Measurements from ENCODE around the gene TRIM65. TPM values are rescaled to one million over a fixed set of nuclear protein-coding genes. Genes with fewer than 3 reads are reported as not detected.

TRIM65 gene
- total and polyA plus RNA-seq, 8 donors = 8.2 to 13.1 (median 10.5) TPM

DNA sequence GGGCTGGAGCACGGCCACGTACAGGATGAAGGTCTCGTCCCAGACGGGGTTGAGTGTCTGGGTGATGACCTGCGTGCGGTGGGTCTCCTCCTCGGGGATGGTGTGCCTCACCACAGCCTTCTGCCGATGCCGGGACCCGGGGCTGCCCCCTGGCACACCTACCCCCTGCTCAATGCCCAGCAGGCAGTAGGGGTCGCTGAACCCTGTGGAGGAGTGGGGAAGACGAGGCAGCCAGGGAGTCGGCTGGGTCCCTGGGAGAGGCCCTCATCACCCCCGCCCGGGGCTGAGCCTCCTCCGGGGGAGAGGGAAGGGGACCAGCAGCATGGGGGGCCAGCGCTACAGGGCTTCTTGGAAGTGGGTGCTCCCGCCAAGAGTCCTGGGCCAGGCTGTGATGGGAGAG is 54.3 kb downstream of the TRIM65 start:
- TF ChIP-seq, protein P1, sequence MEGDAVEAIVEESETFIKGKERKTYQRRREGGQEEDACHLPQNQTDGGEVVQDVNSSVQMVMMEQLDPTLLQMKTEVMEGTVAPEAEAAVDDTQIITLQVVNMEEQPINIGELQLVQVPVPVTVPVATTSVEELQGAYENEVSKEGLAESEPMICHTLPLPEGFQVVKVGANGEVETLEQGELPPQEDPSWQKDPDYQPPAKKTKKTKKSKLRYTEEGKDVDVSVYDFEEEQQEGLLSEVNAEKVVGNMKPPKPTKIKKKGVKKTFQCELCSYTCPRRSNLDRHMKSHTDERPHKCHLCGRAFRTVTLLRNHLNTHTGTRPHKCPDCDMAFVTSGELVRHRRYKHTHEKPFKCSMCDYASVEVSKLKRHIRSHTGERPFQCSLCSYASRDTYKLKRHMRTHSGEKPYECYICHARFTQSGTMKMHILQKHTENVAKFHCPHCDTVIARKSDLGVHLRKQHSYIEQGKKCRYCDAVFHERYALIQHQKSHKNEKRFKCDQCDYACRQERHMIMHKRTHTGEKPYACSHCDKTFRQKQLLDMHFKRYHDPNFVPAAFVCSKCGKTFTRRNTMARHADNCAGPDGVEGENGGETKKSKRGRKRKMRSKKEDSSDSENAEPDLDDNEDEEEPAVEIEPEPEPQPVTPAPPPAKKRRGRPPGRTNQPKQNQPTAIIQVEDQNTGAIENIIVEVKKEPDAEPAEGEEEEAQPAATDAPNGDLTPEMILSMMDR (IDR thresholded peaks at IDR 0.05) = no peak
- Histone ChIP-seq H3K36me3 (peaks cover 0 to 13% (median 0%) of the 10 kb centered on the region in 3 donors), H3K4me3 (no peak overlapping the region), H3K4me1 (peaks cover 26 to 33% (median 28%) of the 10 kb centered on the region in 3 donors), H3K9me3 (no peaks in the 10 kb centered on the region), H3K27me3 (no peaks in the 10 kb centered on the region), H3K27ac (no peak overlapping the region)
- no peak for ATAC-seq
- DNase-seq = peak in 1 of 6 donors; percentile 81
- intact Hi-C loops (cut with DNase I) = no loop called here
- no peak for FAIRE-seq
- 89 to 92% methylated on average over 18 of the region's 18 CpGs for WGBS, 2 donors

DNA sequence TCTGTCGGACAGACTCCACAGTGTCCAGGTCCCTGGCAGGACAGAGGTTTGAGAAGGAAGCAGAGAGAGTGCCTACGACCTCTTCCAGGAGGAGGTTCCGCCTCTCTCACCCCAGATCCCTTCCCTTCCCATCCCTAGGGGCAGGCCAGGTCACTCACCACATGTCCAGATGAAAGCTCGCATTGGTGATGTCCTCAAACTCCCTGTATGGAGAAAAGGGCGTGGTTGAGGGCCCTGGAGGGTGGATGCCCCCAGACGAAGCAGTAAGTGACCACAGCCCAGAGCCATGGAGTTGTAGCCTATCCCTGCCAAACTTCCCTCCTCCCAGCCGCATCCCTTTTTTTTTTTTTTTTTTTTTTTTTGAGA is 56.0 kb downstream of the TRIM65 start:
- DNase-seq (no peak), ATAC-seq (no peak), FAIRE-seq (no peak)
- H3K27ac ChIP-seq = no peak overlapping the region
- TF ChIP-seq, protein P1 (IDR thresholded peaks at IDR 0.05) = no peak
- intact Hi-C loops (cut with DNase I) = no loop called here
- no peak overlapping the region for H3K4me3 ChIP-seq
- no peaks in the 10 kb centered on the region for H3K27me3 ChIP-seq
- no peaks in the 10 kb centered on the region for H3K36me3 ChIP-seq
- H3K9me3 ChIP-seq = no peaks in the 10 kb centered on the region
- H3K4me1 ChIP-seq = peaks cover 10 to 16% (median 12%) of the 10 kb centered on the region in 3 donors
- 74 to 75% methylated on average over 7 of the region's 7 CpGs for WGBS, 2 donors

DNA sequence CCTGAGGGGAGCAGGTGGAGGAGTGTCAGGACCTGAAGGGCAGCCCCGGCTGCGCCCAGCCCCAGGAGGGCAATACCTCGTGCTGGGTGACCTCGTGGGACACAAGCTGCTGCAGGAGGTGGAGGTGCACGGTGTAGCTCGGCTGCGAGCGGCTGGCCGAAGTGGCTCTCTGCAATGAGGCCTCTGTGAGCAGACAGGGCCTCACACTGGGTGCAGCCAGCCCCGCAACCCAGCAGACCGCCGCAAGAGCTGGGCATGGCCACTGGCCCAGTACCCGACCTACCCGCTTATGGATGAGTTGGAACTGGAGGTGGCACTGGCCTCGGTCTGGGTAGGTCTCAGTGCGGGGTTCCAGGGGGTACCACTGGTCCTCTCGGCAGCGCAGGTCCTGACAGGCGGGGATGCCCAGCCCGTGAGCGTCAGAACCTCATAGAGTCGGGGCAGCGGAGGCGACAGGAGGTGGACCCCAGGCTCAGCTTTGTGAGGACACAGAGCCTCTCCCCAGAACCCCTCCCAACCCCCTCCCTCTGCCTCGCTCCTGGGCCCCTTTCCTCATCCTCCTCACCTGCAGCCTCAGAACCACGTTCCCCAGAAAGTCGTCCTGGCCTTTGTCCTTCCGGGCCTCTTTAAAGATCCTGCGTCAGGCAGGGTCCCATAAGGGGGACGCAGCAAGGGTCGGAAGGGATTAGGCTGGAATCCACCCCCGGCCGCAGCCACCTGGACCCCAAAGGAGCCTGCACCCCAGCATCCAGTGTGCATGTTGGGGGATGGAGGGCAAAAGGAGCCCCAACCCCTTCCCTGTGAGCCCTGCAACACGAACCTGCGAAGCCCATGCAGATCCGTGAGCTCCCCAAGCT is 56.6 kb downstream of the TRIM65 start:
- H3K4me3 ChIP-seq = no peak overlapping the region
- FAIRE-seq (no peak), DNase-seq (peak in 1 of 6 donors; percentile 72), ATAC-seq (no peak)
- no peaks in the 10 kb centered on the region for H3K9me3 ChIP-seq
- intact Hi-C loops (cut with DNase I) = no loop called here
- TF ChIP-seq, protein P1 (IDR thresholded peaks at IDR 0.05) = no peak
- peaks cover 4 to 10% (median 6%) of the 10 kb centered on the region in 3 donors for H3K4me1 ChIP-seq
- no peak overlapping the region for H3K27ac ChIP-seq
- WGBS, 2 donors = 91 to 94% methylated on average over 34 to 36 of the region's 36 CpGs
- no peaks in the 10 kb centered on the region for H3K36me3 ChIP-seq
- no peaks in the 10 kb centered on the region for H3K27me3 ChIP-seq

Other genes with a start within 250 kb of the TRIM65 start
- 10 to 100 TPM in 4 of 6 donors, 1 to 10 TPM in 2; 8.7 to 29.4 (median 12.8) TPM for gene RECQL5, start 229.8 kb downstream of the TRIM65 start, total RNA-seq
- gene RECQL5, start 229.8 kb downstream of the TRIM65 start, polyA plus RNA-seq = 10 to 100 TPM; 54.3 to 65.2 TPM
- gene SAP30BP, start 229.6 kb downstream of the TRIM65 start, total RNA-seq = 10 to 100 TPM; 22.4 to 45.3 (median 37.0) TPM
- gene SAP30BP, start 229.6 kb downstream of the TRIM65 start, polyA plus RNA-seq = 100 to 1,000 TPM in 1 of 2 donors, 10 to 100 TPM in 1; 81.8 to 106 TPM
- gene ITGB4, start 175.5 kb downstream of the TRIM65 start, total RNA-seq = 10 to 100 TPM; 16.4 to 50.5 (median 20.3) TPM
- gene ITGB4, start 175.5 kb downstream of the TRIM65 start, polyA plus RNA-seq = 10 to 100 TPM; 23.0 to 25.2 TPM
- gene GALK1, start 131.8 kb downstream of the TRIM65 start, total RNA-seq = 10 to 100 TPM; 18.0 to 23.2 (median 19.6) TPM
- 10 to 100 TPM; 25.5 to 29.8 TPM for gene GALK1, start 131.8 kb downstream of the TRIM65 start, polyA plus RNA-seq
- gene UNK, start 112.1 kb downstream of the TRIM65 start, total RNA-seq = 10 to 100 TPM; 12.8 to 18.0 (median 14.0) TPM
- gene UNK, start 112.1 kb downstream of the TRIM65 start, polyA plus RNA-seq = 10 to 100 TPM; 28.7 to 28.9 TPM
- 10 to 100 TPM in 3 of 6 donors, 1 to 10 TPM in 3; 4.7 to 23.6 (median 10.0) TPM for gene UNC13D, start 52.5 kb downstream of the TRIM65 start, total RNA-seq
- gene UNC13D, start 52.5 kb downstream of the TRIM65 start, polyA plus RNA-seq = 10 to 100 TPM; 17.9 to 29.0 TPM
- gene WBP2, start 41.6 kb downstream of the TRIM65 start, total RNA-seq = 10 to 100 TPM; 56.0 to 83.5 (median 62.9) TPM
- gene WBP2, start 41.6 kb downstream of the TRIM65 start, polyA plus RNA-seq = 100 to 1,000 TPM in 1 of 2 donors, 10 to 100 TPM in 1; 95.0 to 106 TPM
- gene TRIM47, start 18.4 kb downstream of the TRIM65 start, total RNA-seq = 10 to 100 TPM in 4 of 6 donors, 1 to 10 TPM in 2; 4.2 to 58.2 (median 17.6) TPM
- gene TRIM47, start 18.4 kb downstream of the TRIM65 start, polyA plus RNA-seq = 10 to 100 TPM; 34.1 to 35.9 TPM
- gene MRPL38, start 7.9 kb upstream of the TRIM65 start, total RNA-seq = 10 to 100 TPM; 40.6 to 59.9 (median 45.9) TPM
- gene MRPL38, start 7.9 kb upstream of the TRIM65 start, polyA plus RNA-seq = 10 to 100 TPM; 95.3 to 95.8 TPM
- gene FBF1, start 44.1 kb upstream of the TRIM65 start, total RNA-seq = 10 to 100 TPM in 1 of 6 donors, 1 to 10 TPM in 5; 2.4 to 10.1 (median 3.9) TPM
- gene FBF1, start 44.1 kb upstream of the TRIM65 start, polyA plus RNA-seq = 10 to 100 TPM in 1 of 2 donors, 1 to 10 TPM in 1; 7.7 to 24.8 TPM
- gene ACOX1, start 82.2 kb upstream of the TRIM65 start, total RNA-seq = 10 to 100 TPM; 50.4 to 74.2 (median 59.4) TPM
- gene ACOX1, start 82.2 kb upstream of the TRIM65 start, polyA plus RNA-seq = 10 to 100 TPM; 16.3 to 25.4 TPM
- 10 to 100 TPM in 5 of 6 donors, 1 to 10 TPM in 1; 6.9 to 12.9 (median 12.3) TPM for gene TEN1, start 82.3 kb upstream of the TRIM65 start, total RNA-seq
- 10 to 100 TPM; 19.7 to 35.0 TPM for gene TEN1, start 82.3 kb upstream of the TRIM65 start, polyA plus RNA-seq
- 1 to 10 TPM; 1.9 to 6.3 (median 3.0) TPM for gene CDK3, start 103.9 kb upstream of the TRIM65 start, total RNA-seq
- gene CDK3, start 103.9 kb upstream of the TRIM65 start, polyA plus RNA-seq = 10 to 100 TPM; 32.2 to 34.7 TPM
- 1 to 10 TPM; 1.3 to 3.5 (median 2.9) TPM for gene EVPL, start 130.4 kb upstream of the TRIM65 start, total RNA-seq
- 10 to 100 TPM in 1 of 2 donors, 1 to 10 TPM in 1; 6.5 to 14.6 TPM for gene EVPL, start 130.4 kb upstream of the TRIM65 start, polyA plus RNA-seq
- gene SRP68, start 175.6 kb upstream of the TRIM65 start, total RNA-seq = 10 to 100 TPM; 42.4 to 74.6 (median 55.3) TPM
- gene SRP68, start 175.6 kb upstream of the TRIM65 start, polyA plus RNA-seq = 10 to 100 TPM; 32.2 to 45.9 TPM
- gene GALR2, start 177.8 kb upstream of the TRIM65 start, total RNA-seq = under 1 TPM in 2 of 6 donors, not detected in 4; 0.12 to 0.19 TPM
- gene GALR2, start 177.8 kb upstream of the TRIM65 start, polyA plus RNA-seq = under 1 TPM in 1 of 2 donors, not detected in 1; 0.11 TPM
- under 1 TPM in 1 of 6 donors, not detected in 5; 0.06 TPM for gene ZACN, start 182.2 kb upstream of the TRIM65 start, total RNA-seq
- gene ZACN, start 182.2 kb upstream of the TRIM65 start, polyA plus RNA-seq = 1 to 10 TPM; 3.4 to 4.2 TPM
- gene EXOC7, start 206.8 kb upstream of the TRIM65 start, total RNA-seq = 10 to 100 TPM; 38.4 to 81.3 (median 49.8) TPM
- 100 to 1,000 TPM in 1 of 2 donors, 10 to 100 TPM in 1; 97.1 to 103 TPM for gene EXOC7, start 206.8 kb upstream of the TRIM65 start, polyA plus RNA-seq
- gene FOXJ1, start 244.3 kb upstream of the TRIM65 start, total RNA-seq = 1 to 10 TPM in 1 of 6 donors, under 1 TPM in 5; 0.14 to 1.2 (median 0.36) TPM
- gene FOXJ1, start 244.3 kb upstream of the TRIM65 start, polyA plus RNA-seq = 1 to 10 TPM; 2.4 to 5.7 TPM